SU-DHL-6 (cell line): ENCODE data around the gene CCDC188.

Experiments
- EZH2phosphoT487 ChIP-seq: fragments of 200-600 bp; sonication (generic), shearing (Covaris generic); conservative IDR thresholded peaks from 2 replicates; pipeline ENCODE4 v1.6.1; 2018; ENCODE audit warnings: mild to moderate bottlenecking, antibody characterized with exemption, low read length, moderate library complexity, mixed read lengths
- TF ChIP-seq, protein P1 (sequence below): fragments of 200-600 bp; sonication (generic); IDR thresholded peaks from one replicate; pipeline ENCODE4 v1.5.1; 2017; ENCODE audit warnings: antibody characterized with exemption, mild to moderate bottlenecking, low read length, moderate library complexity; ENCODE audit not compliant: insufficient read depth, poor library complexity, severe bottlenecking

DNA sequence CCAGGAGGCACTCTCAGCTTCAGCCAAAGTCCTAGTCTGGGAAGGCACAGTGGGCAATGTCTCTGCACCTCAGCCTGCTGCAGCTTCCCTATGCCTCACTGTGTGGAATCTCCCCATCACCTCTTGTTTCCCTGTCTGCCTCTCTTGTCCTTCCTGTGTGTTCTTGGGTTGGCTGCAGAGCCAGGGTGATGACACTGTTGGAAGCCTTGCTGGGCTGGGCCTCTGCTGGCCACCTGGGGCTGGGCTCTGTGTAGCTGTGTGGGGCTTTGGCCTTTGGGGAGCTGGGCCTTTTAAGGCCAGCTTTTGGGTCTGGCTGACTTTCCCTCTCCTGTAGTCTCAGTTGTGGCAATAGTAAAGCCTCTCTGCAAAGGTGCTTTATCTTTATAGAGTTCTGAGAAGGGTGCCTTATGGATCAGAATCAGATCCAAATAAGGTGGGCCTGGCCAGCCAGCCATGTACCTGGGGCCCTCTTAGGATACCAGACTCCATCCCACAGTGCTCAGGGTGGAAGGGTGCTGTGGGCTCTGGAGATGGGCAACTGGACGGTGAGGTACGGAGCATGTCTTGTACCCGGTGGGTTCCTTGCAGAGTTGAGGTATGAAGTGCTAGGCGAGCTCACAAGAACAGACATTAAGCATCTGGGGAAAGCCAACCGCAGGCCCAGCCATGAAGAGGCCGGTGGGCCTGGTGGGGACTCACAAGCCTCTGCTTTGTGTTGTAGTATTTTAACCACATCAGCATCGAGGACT, 45.2 kb downstream of the CCDC188 start:
- TF ChIP-seq, protein P1, sequence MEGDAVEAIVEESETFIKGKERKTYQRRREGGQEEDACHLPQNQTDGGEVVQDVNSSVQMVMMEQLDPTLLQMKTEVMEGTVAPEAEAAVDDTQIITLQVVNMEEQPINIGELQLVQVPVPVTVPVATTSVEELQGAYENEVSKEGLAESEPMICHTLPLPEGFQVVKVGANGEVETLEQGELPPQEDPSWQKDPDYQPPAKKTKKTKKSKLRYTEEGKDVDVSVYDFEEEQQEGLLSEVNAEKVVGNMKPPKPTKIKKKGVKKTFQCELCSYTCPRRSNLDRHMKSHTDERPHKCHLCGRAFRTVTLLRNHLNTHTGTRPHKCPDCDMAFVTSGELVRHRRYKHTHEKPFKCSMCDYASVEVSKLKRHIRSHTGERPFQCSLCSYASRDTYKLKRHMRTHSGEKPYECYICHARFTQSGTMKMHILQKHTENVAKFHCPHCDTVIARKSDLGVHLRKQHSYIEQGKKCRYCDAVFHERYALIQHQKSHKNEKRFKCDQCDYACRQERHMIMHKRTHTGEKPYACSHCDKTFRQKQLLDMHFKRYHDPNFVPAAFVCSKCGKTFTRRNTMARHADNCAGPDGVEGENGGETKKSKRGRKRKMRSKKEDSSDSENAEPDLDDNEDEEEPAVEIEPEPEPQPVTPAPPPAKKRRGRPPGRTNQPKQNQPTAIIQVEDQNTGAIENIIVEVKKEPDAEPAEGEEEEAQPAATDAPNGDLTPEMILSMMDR, result no peak
- TF ChIP-seq EZH2phosphoT487, result no peak
